Measurements from ENCODE around the gene CACNA2D3.

Gene CACNA2D3

DNA sequence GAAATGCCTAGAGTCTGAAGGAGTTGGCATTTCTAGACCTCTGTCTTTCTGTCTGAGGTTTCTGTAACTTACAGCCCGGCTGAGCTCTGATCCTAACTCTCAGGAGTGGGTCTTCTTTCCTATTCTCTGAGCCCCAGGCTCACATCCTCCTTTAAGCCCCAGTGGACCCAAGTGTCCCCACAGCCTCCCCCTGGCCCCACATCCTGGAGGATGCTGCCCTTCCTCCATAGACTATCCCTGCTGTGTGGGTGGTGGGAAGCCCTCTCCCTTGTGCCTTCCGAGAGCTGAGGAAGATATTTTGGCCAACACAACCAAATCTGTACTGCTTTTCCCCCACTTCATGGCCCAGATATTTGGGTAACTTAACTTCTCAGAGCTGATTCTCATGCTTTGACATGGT is 654.2 kb downstream of the CACNA2D3 start:
- no peak for TF ChIP-seq JUND (IDR thresholded peaks at IDR 0.05; ENCODE audit: low read depth)
- in situ Hi-C loops (cut with HindIII; ENCODE audit: low pct_unique_long_range_greater_than_20kb, low sequenced_read_pairs): no loop called here
- DNase-seq (ENCODE audit: low read depth in 1 of 2, low spot score in 1 of 2): no peak

GRCh38 chr3:54777141-54777540 is 654.8 kb downstream of the CACNA2D3 start:
- in situ Hi-C loops (cut with HindIII; ENCODE audit: low pct_unique_long_range_greater_than_20kb, low sequenced_read_pairs): no loop called here
- DNase-seq (ENCODE audit: low read depth in 1 of 2, low spot score in 1 of 2): no peak
- no peak for TF ChIP-seq JUND (IDR thresholded peaks at IDR 0.05; ENCODE audit: low read depth)

DNA sequence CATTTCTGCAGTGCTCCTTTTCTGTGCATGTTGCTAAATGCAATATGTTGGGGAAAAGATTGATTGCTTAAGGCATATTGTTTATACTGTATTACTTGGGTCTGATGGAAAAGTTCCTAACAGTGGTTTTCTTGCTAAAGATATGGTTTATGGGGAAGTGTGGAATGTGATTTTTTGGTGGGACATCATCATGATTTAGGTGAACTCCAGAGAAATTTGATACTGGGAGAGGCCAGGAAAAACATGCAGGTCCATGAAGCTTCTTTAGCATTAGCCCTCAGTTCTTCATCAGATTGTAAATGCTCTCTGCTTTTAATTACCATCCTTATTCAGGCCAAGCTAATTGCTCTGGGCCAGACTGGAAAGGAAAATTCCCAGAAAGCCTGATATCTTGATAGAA is 658.0 kb downstream of the CACNA2D3 start:
- in situ Hi-C loops (cut with HindIII; ENCODE audit: low pct_unique_long_range_greater_than_20kb, low sequenced_read_pairs): no loop called here
- DNase-seq (ENCODE audit: low read depth in 1 of 2, low spot score in 1 of 2): no peak
- no peak for TF ChIP-seq JUND (IDR thresholded peaks at IDR 0.05; ENCODE audit: low read depth)

- TF ChIP-seq JUND (IDR thresholded peaks at IDR 0.05; ENCODE audit: low read depth): no peak
- no peak for DNase-seq (ENCODE audit: low read depth in 1 of 2, low spot score in 1 of 2)
- in situ Hi-C loops (cut with HindIII; ENCODE audit: low pct_unique_long_range_greater_than_20kb, low sequenced_read_pairs): no loop called here
Observed at GRCh38 chr3:54781728-54782127, 659.4 kb downstream of the CACNA2D3 start.

DNA sequence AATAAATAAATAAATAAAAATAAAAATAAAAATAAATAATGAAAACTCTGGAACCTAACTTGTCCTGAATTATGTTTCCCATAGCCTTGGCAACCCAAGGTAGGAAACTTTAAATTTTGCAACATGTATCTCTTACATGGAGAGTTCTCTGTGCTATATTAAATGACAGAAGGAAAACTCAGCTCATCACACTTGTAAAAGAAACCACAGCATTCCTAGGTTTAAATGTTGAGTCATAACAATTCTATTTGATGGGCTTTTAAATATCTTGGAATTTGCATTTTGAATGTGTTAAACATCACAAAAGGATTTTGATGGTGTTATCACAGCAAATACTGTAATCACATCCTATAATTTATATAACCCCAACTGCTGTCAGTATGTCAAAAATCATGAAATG is 661.3 kb downstream of the CACNA2D3 start:
- no peak for DNase-seq (ENCODE audit: low read depth in 1 of 2, low spot score in 1 of 2)
- in situ Hi-C loops (cut with HindIII; ENCODE audit: low pct_unique_long_range_greater_than_20kb, low sequenced_read_pairs): no loop called here
- TF ChIP-seq JUND (IDR thresholded peaks at IDR 0.05; ENCODE audit: low read depth): no peak

DNA sequence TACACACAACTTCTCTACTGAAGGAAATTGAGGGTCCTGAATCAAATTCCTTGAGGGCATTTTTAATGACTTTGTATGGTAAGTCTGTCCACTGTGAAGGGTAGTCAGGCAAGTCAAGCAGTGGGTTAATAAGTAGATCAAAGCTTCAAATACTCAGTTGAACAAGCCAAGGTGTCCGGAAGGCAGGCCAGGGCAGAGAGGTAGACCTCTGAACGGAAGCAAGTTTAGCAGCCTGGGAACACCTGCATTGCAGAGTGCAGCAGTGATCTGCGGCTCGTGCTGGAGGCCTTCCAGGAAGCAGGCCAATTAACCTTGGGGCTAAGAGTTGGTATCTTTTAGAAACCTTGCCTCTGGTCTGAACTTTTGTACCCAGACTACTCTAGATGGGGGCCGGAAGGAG is 661.7 kb downstream of the CACNA2D3 start:
- in situ Hi-C loops (cut with HindIII; ENCODE audit: low pct_unique_long_range_greater_than_20kb, low sequenced_read_pairs): no loop called here
- no peak for TF ChIP-seq JUND (IDR thresholded peaks at IDR 0.05; ENCODE audit: low read depth)
- DNase-seq (ENCODE audit: low read depth in 1 of 2, low spot score in 1 of 2): no peak

DNA sequence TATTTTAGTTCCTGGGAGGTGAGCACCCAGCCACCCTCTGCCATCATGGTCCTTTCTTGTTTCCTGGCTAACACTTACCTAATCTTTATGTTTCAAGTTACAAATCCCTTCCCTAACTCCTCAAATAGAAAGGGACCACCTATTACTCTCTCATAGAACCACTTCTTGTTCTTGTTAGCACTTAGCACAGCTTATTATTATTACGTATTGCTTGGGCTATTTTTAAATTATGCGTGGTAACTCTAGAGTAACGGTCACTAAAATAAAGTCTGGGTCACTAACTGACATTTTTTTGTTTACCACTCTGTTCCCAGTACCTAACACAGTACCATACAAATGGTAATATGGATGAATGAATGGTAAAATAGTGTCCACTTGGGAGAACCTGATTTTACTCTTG is 663.6 kb downstream of the CACNA2D3 start:
- DNase-seq (ENCODE audit: low read depth in 1 of 2, low spot score in 1 of 2): no peak
- no peak for TF ChIP-seq JUND (IDR thresholded peaks at IDR 0.05; ENCODE audit: low read depth)
- in situ Hi-C loops (cut with HindIII; ENCODE audit: low pct_unique_long_range_greater_than_20kb, low sequenced_read_pairs): no loop called here

DNA sequence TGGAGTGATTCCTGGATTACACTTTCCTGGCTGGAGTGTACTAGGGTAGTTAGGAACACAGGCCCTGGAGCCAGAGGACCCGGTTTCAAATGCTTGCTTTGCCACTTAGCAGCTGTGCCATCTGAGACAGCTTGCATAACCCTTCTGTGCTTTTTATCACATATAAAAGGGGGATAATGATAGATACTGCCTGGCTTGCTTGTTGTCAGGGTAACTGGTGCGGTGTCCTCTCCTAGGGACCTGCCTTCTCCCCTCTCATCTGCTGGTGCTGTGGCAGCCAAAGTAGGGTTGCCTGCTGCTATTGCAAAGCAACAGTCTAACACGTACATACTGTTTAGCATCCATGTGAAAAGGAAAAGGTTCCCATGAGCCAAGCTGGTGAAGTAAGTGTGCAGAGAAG is 667.7 kb downstream of the CACNA2D3 start:
- in situ Hi-C loops (cut with HindIII; ENCODE audit: low pct_unique_long_range_greater_than_20kb, low sequenced_read_pairs): no loop called here
- no peak for DNase-seq (ENCODE audit: low read depth in 1 of 2, low spot score in 1 of 2)
- no peak for TF ChIP-seq JUND (IDR thresholded peaks at IDR 0.05; ENCODE audit: low read depth)

GRCh38 chr3:54791501-54792156 is 669.3 kb downstream of the CACNA2D3 start:
- TF ChIP-seq JUND (IDR thresholded peaks at IDR 0.05; ENCODE audit: low read depth): no peak
- in situ Hi-C loops (cut with HindIII; ENCODE audit: low pct_unique_long_range_greater_than_20kb, low sequenced_read_pairs): no loop called here
- DNase-seq (ENCODE audit: low read depth in 1 of 2, low spot score in 1 of 2): no peak

GRCh38 chr3:54792584-54792983 is 670.2 kb downstream of the CACNA2D3 start:
- DNase-seq (ENCODE audit: low read depth in 1 of 2, low spot score in 1 of 2): no peak
- no peak for TF ChIP-seq JUND (IDR thresholded peaks at IDR 0.05; ENCODE audit: low read depth)
- in situ Hi-C loops (cut with HindIII; ENCODE audit: low pct_unique_long_range_greater_than_20kb, low sequenced_read_pairs): no loop called here

DNA sequence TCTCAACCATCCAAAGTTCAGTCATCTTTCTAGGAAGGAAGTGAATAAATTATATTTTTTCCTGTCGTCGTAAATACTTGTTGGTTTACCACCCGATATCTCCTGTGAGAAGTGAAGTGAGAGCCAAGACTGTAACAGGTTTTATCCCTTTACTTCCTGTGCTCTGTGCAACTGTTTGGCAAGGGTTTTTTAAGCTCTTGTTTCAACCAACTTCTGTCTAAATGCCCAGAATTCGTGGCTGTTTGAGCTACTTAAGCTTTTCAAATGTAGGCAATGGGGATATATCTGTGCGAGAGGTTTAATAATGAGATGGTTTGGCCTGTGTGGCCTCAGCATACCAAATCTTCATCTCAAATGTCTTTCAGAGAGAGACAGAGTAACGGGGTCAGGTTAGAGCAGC is 670.8 kb downstream of the CACNA2D3 start:
- TF ChIP-seq JUND (IDR thresholded peaks at IDR 0.05; ENCODE audit: low read depth): no peak
- in situ Hi-C loops (cut with HindIII; ENCODE audit: low pct_unique_long_range_greater_than_20kb, low sequenced_read_pairs): no loop called here
- DNase-seq (ENCODE audit: low read depth in 1 of 2, low spot score in 1 of 2): no peak

- in situ Hi-C loops (cut with HindIII; ENCODE audit: low pct_unique_long_range_greater_than_20kb, low sequenced_read_pairs): no loop called here
- no peak for DNase-seq (ENCODE audit: low read depth in 1 of 2, low spot score in 1 of 2)
- no peak for TF ChIP-seq JUND (IDR thresholded peaks at IDR 0.05; ENCODE audit: low read depth)
Observed at GRCh38 chr3:54797111-54797510, 674.8 kb downstream of the CACNA2D3 start.

- TF ChIP-seq JUND (IDR thresholded peaks at IDR 0.05; ENCODE audit: low read depth): no peak
- in situ Hi-C loops (cut with HindIII; ENCODE audit: low pct_unique_long_range_greater_than_20kb, low sequenced_read_pairs): no loop called here
- no peak for DNase-seq (ENCODE audit: low read depth in 1 of 2, low spot score in 1 of 2)
Observed at GRCh38 chr3:54800478-54800877, 678.1 kb downstream of the CACNA2D3 start.

DNA sequence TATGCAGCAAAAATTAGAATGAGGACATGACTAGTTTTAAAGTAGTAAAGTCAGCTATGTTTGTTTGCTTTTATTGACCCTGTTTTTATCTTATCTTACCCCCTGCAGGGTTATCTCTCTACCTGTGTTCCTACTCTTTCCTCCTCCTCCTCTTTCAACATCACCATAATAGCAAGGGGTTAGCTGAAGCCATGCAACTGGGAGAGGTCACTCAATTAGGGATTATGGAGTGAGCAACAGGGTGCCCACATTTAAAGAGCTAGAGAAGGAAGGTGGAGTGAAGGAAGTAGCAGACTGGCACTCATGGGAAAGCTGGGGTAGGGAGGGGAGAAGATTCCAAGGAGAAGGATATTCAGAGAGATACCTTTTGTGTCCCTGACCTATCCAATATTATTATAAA is 679.6 kb downstream of the CACNA2D3 start:
- no peak for DNase-seq (ENCODE audit: low read depth in 1 of 2, low spot score in 1 of 2)
- TF ChIP-seq JUND (IDR thresholded peaks at IDR 0.05; ENCODE audit: low read depth): no peak
- in situ Hi-C loops (cut with HindIII; ENCODE audit: low pct_unique_long_range_greater_than_20kb, low sequenced_read_pairs): no loop called here

All from T47D (cell line).